OCI-LY1 (cell line): ENCODE results near the gene TM9SF4.

Experiments
- EZH2 ChIP-seq: fragments of 200-600 bp; sonication (generic), shearing (Covaris generic); IDR thresholded peaks from 2 replicates; pipeline ENCODE4 v1.8.0; 2017; ENCODE audit warnings: borderline replicate concordance, mixed run types, mild to moderate bottlenecking, antibody characterized with exemption, low read length, moderate library complexity, mixed read lengths
- TF ChIP-seq, protein P1 (sequence below): fragments of 200-600 bp; sonication (generic), shearing (Covaris generic); IDR thresholded peaks from 2 replicates; pipeline ENCODE4 v1.5.1; 2017; ENCODE audit warnings: mild to moderate bottlenecking, antibody characterized with exemption, low read length, moderate library complexity, mixed read lengths

DNA sequence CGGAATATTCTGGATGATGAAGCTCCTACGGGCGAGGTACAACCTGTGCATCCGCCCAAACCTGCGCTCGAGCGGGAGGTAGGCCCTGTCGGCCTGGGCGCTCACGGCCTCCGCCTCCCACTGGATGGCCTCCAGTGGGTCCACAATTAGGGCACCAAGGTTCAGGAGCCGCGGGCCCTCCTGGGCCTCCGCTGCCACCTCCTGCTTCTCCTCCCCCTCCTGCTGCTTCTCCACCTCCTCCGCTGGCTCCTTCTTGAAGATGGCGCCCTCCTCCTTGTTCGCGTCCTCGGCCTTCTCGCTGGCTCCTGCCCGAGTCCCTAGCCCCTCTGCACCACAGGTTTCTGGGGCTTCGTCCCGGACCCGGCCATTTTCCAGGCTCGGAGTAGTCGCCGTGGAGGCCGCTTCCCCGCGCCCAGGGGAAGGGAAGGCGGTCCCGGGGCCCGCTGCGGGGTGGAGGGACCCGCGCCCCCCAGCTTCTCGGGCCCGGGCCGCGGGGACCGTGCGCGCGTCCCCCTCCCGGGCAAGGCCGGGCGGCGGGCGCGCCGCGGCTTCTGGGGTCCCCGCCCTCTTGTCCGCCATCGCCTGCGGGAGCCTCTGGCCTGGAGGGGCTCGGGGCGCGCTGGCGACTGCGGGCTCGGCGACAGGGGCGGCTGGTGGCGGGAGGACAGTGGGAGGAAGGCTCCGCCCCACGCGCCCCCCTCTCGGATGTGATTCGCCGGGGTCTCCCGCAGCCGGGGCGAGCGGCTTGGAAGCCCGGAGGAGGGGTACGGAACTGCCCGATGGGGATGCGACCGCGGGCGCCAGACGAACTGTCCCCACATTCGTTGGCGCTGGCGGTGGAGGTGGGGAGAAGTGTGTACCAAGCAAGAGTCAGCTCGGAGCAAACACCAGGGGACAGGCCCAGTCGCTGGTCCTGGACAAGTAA lies 80.4 kb downstream of the TM9SF4 start:
- TF ChIP-seq, protein P1, sequence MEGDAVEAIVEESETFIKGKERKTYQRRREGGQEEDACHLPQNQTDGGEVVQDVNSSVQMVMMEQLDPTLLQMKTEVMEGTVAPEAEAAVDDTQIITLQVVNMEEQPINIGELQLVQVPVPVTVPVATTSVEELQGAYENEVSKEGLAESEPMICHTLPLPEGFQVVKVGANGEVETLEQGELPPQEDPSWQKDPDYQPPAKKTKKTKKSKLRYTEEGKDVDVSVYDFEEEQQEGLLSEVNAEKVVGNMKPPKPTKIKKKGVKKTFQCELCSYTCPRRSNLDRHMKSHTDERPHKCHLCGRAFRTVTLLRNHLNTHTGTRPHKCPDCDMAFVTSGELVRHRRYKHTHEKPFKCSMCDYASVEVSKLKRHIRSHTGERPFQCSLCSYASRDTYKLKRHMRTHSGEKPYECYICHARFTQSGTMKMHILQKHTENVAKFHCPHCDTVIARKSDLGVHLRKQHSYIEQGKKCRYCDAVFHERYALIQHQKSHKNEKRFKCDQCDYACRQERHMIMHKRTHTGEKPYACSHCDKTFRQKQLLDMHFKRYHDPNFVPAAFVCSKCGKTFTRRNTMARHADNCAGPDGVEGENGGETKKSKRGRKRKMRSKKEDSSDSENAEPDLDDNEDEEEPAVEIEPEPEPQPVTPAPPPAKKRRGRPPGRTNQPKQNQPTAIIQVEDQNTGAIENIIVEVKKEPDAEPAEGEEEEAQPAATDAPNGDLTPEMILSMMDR = no peak
- no peak for TF ChIP-seq EZH2
